GM12878 (cell line): Measurements from ENCODE around the gene LASP1. TPM values are rescaled to one million over a fixed set of nuclear protein-coding genes. Genes with fewer than 3 reads are reported as not detected.
"Not testable (repeated sequence)": the region's sequence is repeated elsewhere in the genome, so short reads cannot be mapped to it uniquely, and the experiment has no call there.

ENCODE experiments used
- ATAC-seq: fragments of 200-7000 bp; cut with Tn5 transposase; 3 replicates; pipeline ENCODE4 v1.9.1; 2020; ENCODE audit warnings: mild to moderate bottlenecking, moderate library complexity
- BruUV-seq: library from RNA; stranded (reverse); fragments of 400-500 nt; replicated peaks from 2 replicates; lab custom pipeline; 2021; lab: Mats Ljungman, UMichigan
- CTCF ChIA-PET: fragments of 300-600 bp; sonication (Branson Sonifier 250); formaldehyde crosslinking; extraction: SDS; loops from one replicate; lab custom pipeline; 2021; ENCODE audit warnings: inconsistent platforms; lab: Yijun Ruan, JAX
- POLR2A ChIA-PET: fragments of 350-600 bp; formaldehyde crosslinking; extraction: SDS; loops from one replicate; lab custom pipeline; 2021; ENCODE audit warnings: inconsistent platforms; lab: Charles Lee
- RAD21 ChIA-PET: fragments of 300-600 bp; sonication (Branson Sonifier 250); formaldehyde crosslinking; loops from one replicate; lab custom pipeline; 2023; ENCODE audit warnings: antibody characterized with exemption; ENCODE audit not compliant: unreplicated experiment; lab: Charles Lee
- SMC1A ChIA-PET: fragments of 300-600 bp; sonication (Branson Sonifier 250); formaldehyde crosslinking; loops from one replicate; lab custom pipeline; 2023; ENCODE audit not compliant: unreplicated experiment, uncharacterized antibody; lab: Charles Lee
- DNase-seq: peaks from one replicate; pipeline ENCODE4 v3.0.0-alpha.2; 2011; ENCODE audit warnings: low read depth, low spot score
- FAIRE-seq: peaks from 3 replicates; lab custom pipeline; 2011; peaks lifted over from hg19 to GRCh38; lab: Jason Lieb, UNC
- H2AFZ ChIP-seq: 2 replicates; pipeline ENCODE4 v1.6.0; 2011; ENCODE audit warnings: low read depth, low read length, control low read depth; ENCODE audit not compliant: control insufficient read depth
- H3K27ac ChIP-seq: 2 replicates; pipeline ENCODE4 v1.5.1; 2011; ENCODE audit warnings: control low read depth; ENCODE audit not compliant: control insufficient read depth, insufficient read depth
- H3K27me3 ChIP-seq, 2 experiments: replicated peaks in 1 of 2; 2 replicates each; pipeline versions ENCODE4 v1.6.0 to v1.6.1; 2011; ENCODE audit warnings: low read length in 1 of 2; ENCODE audit not compliant: control insufficient read depth in 2 of 2, insufficient read depth in 2 of 2
- H3K36me3 ChIP-seq, 2 experiments: 2 replicates each; pipeline ENCODE4 v1.5.1; 2011; ENCODE audit warnings: low read length in 1 of 2; ENCODE audit not compliant: control insufficient read depth in 2 of 2, insufficient read depth in 2 of 2
- H3K4me1 ChIP-seq: 2 replicates; pipeline ENCODE4 v1.6.1; 2011; ENCODE audit warnings: mild to moderate bottlenecking, low read length, moderate library complexity, mixed read lengths; ENCODE audit not compliant: control insufficient read depth, insufficient read depth
- H3K4me2 ChIP-seq: 2 replicates; pipeline ENCODE4 v1.6.0; 2011; ENCODE audit warnings: control low read depth; ENCODE audit not compliant: control insufficient read depth, insufficient read depth
- H3K4me3 ChIP-seq: fragments of 200-600 bp; sonication (generic); 2 replicates; pipeline ENCODE4 v1.5.1; 2016
- H3K79me2 ChIP-seq: 2 replicates; pipeline ENCODE4 v1.6.0; 2011; ENCODE audit warnings: low read length; ENCODE audit not compliant: control insufficient read depth, insufficient read depth
- H3K9ac ChIP-seq: 2 replicates; pipeline ENCODE4 v1.8.0; 2011; ENCODE audit warnings: low read length, control low read depth, mixed read lengths; ENCODE audit not compliant: control insufficient read depth, insufficient read depth
- H3K9me3 ChIP-seq: replicated peaks from 3 replicates; pipeline ENCODE4 v1.5.1; 2011; ENCODE audit warnings: mild to moderate bottlenecking, low read length; ENCODE audit not compliant: control insufficient read depth, insufficient read depth
- H4K20me1 ChIP-seq: 2 replicates; pipeline ENCODE4 v1.6.0; 2011; ENCODE audit not compliant: control insufficient read depth, insufficient read depth
- CBX3 ChIP-seq: fragments of 200-600 bp; sonication (generic); IDR thresholded peaks from 2 replicates; pipeline ENCODE4 v1.6.1; 2016; ENCODE audit warnings: low read depth, borderline replicate concordance
- CEBPB ChIP-seq, 2 experiments: fragments of 150-350 bp in 1 of 2; IDR thresholded peaks; 2 replicates each; pipeline ENCODE4 v1.6.1; 2012 to 2014; ENCODE audit warnings: low read depth in 2 of 2, low read length in 2 of 2, borderline replicate concordance in 1 of 2, inconsistent platforms in 1 of 2
- IKZF2 ChIP-seq, 2 experiments: fragments of 450-650 bp; IDR thresholded peaks; 2 replicates each; pipeline ENCODE4 v1.6.1; 2017; ENCODE audit warnings: mild to moderate bottlenecking in 2 of 2, moderate library complexity in 2 of 2
- JUNB ChIP-seq: IDR thresholded peaks from 2 replicates; pipeline ENCODE4 v1.6.1; 2016; ENCODE audit warnings: antibody characterized with exemption, mild to moderate bottlenecking
- NFXL1 ChIP-seq: fragments of 450-650 bp; IDR thresholded peaks from 2 replicates; pipeline ENCODE4 v1.6.1; 2017; ENCODE audit warnings: antibody characterized with exemption, mild to moderate bottlenecking, borderline replicate concordance
- PKNOX1 ChIP-seq: fragments of 450-650 bp; IDR thresholded peaks from 2 replicates; pipeline ENCODE4 v1.6.1; 2016; ENCODE audit warnings: mild to moderate bottlenecking
- SIX5 ChIP-seq: IDR thresholded peaks from 2 replicates; pipeline ENCODE4 v1.6.1; 2011; ENCODE audit warnings: mild to moderate bottlenecking, low read depth, low read length, moderate library complexity; ENCODE audit not compliant: severe bottlenecking
- SMAD5 ChIP-seq: IDR thresholded peaks from 2 replicates; pipeline ENCODE4 v1.6.1; 2016; ENCODE audit warnings: antibody characterized with exemption, low read depth
- SUZ12 ChIP-seq: fragments of 200-600 bp; sonication (generic); IDR thresholded peaks from one replicate; pipeline ENCODE4 v1.6.1; 2018; ENCODE audit warnings: antibody characterized with exemption, mild to moderate bottlenecking; ENCODE audit not compliant: unreplicated experiment
- ZBED1 ChIP-seq: IDR thresholded peaks from 2 replicates; pipeline ENCODE4 v1.6.1; 2016; ENCODE audit warnings: borderline replicate concordance
- ZNF24 ChIP-seq: fragments of 450-650 bp; IDR thresholded peaks from 2 replicates; pipeline ENCODE4 v1.6.1; 2017; ENCODE audit warnings: antibody characterized with exemption, mild to moderate bottlenecking
- WGBS: methylation state at CpG from one replicate; pipeline ENCODE4 v1.1.6; 2016; ENCODE audit warnings: low lambda C conversion rate; ENCODE audit not compliant: insufficient replicate concordance, insufficient coverage; ENCODE audit errors: missing lambda C conversion rate; 5-methylcytosine and 5-hydroxymethylcytosine counted together
- in situ Hi-C: fragments of 300-500 bp; cut with MboI; formaldehyde crosslinking; loops from 9 replicates; pipeline ENCODE4 v1.14.3; 2018; ENCODE audit warnings: mixed read lengths
- intact Hi-C: fragments of 100-400 bp; cut with micrococcal nuclease; formaldehyde crosslinking; loops from one replicate; pipeline ENCODE4 v1.14.2; 2022; ENCODE audit not compliant: unreplicated experiment
- polyA plus RNA-seq, 11 experiments: library from polyadenylated mRNA; depleted of rRNA in 4 of 11; unstranded in 6 of 11; stranded (reverse) in 5 of 11; fragments of >200 nt; fragmentation: Nextera tagmentation in 4 of 11; fragmentation: Illumina TruSeq in 1 of 11; extraction: Ambion mirVana in 4 of 11; extraction: Trizol in 1 of 11; gene quantifications; 1 replicate in 1 of 11; 2 replicates in 10 of 11; pipeline versions ENCODE4 v1.2.1 to v1.2.3, GENCODE V29; 2011 to 2016; ENCODE audit warnings: inconsistent platforms in 2 of 11, missing spikeins in 2 of 11, low read depth in 1 of 11
- total RNA-seq, 4 experiments: library from RNA; depleted of rRNA in 3 of 4; stranded (reverse); fragments of >200 nt in 3 of 4; fragmentation: Illumina TruSeq in 1 of 4; extraction: Trizol in 1 of 4; gene quantifications; 2 replicates each; pipeline versions ENCODE4 v1.2.1 to v1.2.3, GENCODE V29; 2013 to 2021

The LASP1 gene
- total and polyA plus RNA-seq, 10 of the 15 experiments (the other 5 are each of a cell fraction or from before 2014, with no cell fraction given) = 21.0 to 114 (median 59.3) TPM

- TF ChIP-seq SIX5 (no peak), NFXL1 (no peak), ZNF24 (peak; percentile 81), PKNOX1 (0 out of 2 replicates have a peak, but pooled peaks have one; percentile 47), CEBPB (IDR thresholded peaks at IDR 0.05; ENCODE audit: borderline replicate concordance in 1 of 2, low read depth in 2 of 2, low read length in 2 of 2) (no peak), ZBED1 (no peak), SUZ12 (no peak), JUNB (peak; percentile 41), CBX3 (no peak), IKZF2 (IDR thresholded peaks at IDR 0.05) (peak; percentile 27 to 47; a peak in 2 of 4 replicates), SMAD5 (no peak)
These were observed 56.6 kb downstream of the LASP1 start (continued) for GRCh38 chr17:38926293-38927070.

GRCh38 chr17:38930782-38931181, 60.9 kb downstream of the LASP1 start:
- H3K4me1 ChIP-seq, H3K27ac ChIP-seq, H2AFZ ChIP-seq, in situ Hi-C loops, DNase-seq, POLR2A ChIA-PET, H3K9ac ChIP-seq, SMC1A ChIA-PET, FAIRE-seq, H3K27me3 ChIP-seq, H3K9me3 ChIP-seq, H4K20me1 ChIP-seq, H3K4me2 ChIP-seq, H3K36me3 ChIP-seq, CTCF ChIA-PET, ATAC-seq, H3K4me3 ChIP-seq, BruUV-seq, RAD21 ChIA-PET, intact Hi-C loops, H3K79me2 ChIP-seq: not testable (repeated sequence)
- WGBS = 86% methylated on average over 17 of the region's 36 CpGs

- H3K27me3 ChIP-seq, H3K79me2 ChIP-seq, in situ Hi-C loops, H3K9ac ChIP-seq, RAD21 ChIA-PET, H4K20me1 ChIP-seq, H3K4me2 ChIP-seq, FAIRE-seq, intact Hi-C loops, H3K4me3 ChIP-seq, BruUV-seq, H3K36me3 ChIP-seq, DNase-seq, SMC1A ChIA-PET, H2AFZ ChIP-seq, ATAC-seq, H3K27ac ChIP-seq, H3K9me3 ChIP-seq, POLR2A ChIA-PET, H3K4me1 ChIP-seq: not testable (repeated sequence)
- 55% methylated on average over 9 of the region's 9 CpGs for WGBS
- CTCF ChIA-PET = interaction anchor here (1.1 kb wide), 1 partner anchor 230 kb away, joined by 3 read pairs; no protein-coding TSS in a partner anchor
These were observed 64.1 kb downstream of the LASP1 start for GRCh38 chr17:38933962-38934361.
